Stimulated activated CD4-positive, alpha-beta T cell treated with anti-CD3 and anti-CD28 coated beads, TNF-alpha, amount 100 ng/mL, for 4 hours (primary cell): ENCODE measurements around the gene DUSP1.
"Not testable (repeated sequence)": the region's sequence is repeated elsewhere in the genome, so short reads cannot be mapped to it uniquely, and the experiment has no call there.

Experiments used
- DNase-seq, 3 experiments: peaks; one replicate each; pipeline ENCODE4 v3.0.0-alpha.2; 2020; ENCODE audit warnings: low read depth in 3 of 3

The DUSP1 gene

DNA sequence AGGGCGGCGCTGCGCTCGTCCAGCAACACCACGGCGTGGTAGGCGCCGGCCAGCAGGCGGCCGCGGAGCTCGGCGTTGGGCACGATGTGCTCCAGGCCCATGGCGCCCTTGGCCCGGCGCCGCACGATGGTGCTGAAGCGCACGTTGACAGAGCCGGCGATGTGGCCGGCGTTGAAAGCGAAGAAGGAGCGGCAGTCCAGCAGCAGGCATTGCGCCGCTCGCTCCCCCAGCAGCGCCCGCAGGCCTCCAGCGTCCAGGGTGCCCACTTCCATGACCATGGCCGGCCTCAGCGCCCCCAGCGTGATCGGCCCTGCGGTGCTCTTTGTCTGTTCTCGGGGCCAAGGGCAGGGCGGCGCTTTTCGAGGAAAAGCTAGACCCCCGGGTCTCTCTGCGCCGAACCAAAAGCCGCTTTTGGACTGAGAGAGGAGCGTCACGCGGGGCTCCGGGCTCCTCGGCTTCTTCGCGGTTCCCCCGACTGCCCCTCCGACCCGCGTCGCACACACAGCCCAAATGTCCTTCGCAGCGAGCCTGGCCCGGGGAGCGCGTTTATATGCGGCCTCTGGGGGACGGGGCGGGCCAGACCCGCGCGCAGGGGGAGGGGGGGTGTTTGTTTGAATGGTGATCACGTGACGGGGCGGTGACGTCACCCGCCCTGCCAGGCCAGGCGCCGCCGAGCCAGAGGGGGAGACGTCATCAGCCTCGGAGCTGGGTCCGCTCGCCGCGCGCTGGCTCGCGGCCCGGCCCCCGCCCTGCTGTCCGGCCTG is at the start of gene DUSP1:
Gene DUSP1 (minus strand): TSS at position 521 of the 764 bp plus-strand sequence. CDS start 243 bp downstream, at position 278.
- DNase-seq, result peak; percentile 92 to 96 (median 94)

DNA sequence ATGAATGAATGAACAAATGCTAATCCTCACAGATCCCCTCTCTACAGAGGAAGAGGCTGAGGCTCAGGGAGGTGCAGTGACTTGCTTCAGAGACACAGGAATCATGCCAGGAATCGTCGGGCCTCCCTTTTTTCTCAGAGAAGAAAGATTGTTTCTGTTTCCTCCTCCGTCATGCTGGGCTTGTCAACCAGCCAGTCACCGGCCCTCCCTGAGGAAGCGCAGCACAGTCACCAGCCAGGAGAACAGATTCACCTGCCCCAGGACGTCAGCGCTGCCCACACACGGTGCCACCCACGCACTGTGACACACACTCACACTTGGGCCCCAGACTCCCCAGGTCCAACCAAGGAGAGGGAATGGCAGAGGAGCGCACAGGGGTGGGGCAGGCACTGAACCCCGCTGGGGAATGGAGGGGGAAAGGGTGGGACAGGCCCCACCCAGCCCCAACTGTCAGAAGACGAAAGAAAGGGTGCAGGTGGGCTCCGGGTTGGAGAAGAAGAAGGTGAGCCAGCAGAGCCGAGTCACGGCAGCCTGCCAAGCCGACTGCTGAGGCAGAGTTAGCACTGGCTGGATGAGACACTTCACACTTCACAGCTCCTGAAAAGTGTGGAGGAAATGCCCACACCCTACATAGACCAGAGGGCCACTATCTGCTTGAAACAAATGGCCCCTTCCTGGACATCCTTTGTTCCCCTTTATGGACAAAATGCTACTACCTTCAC is 49.2 kb upstream of the DUSP1 start:
- DNase-seq, result peak in 2 of 3 experiments; percentile 36 to 62

DNA sequence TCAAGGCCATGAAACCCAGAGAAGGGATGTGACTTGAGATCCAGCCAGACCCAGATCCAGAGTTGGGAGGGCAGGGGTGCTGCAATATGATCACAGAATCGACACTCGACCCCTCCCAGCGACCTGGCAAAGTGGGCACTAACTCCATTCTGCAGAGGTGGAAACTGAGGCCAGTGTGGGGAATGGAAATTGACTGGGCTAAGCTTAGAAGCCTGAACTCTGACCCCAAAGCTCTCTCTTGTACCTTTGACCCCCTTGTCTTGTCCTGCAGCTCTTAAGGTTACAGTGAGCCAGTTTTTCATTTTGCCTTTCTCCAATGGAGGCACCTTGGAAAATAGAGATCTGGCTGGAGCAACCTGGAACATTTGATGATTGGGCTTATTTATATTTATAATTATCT is 48.6 kb upstream of the DUSP1 start:
- DNase-seq, result no peak

- no peak for DNase-seq
Observed at GRCh38 chr5:172818081-172818480, 47.1 kb upstream of the DUSP1 start.

DNA sequence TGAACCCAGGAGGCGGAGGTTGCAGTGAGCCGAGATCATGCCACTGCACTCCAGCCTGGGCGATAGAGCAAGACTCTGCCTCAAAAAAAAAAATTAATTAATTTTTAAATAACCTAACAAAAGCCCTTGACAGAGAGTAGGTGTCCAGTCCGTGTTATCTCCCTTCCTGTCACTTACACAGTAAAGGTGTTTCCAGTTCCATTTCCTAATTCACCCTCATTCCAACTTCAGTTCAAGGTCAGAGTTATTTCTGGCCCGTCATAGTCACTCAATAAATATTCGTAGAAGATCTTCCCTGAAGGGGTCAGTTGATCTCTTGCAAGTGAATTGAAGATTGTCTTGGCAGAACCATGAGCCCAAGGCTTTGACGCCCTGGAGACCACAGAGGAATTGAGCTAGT is 46.7 kb upstream of the DUSP1 start:
- DNase-seq, result no peak

GRCh38 chr5:172816925-172817562 is 46.0 kb upstream of the DUSP1 start:
- no peak for DNase-seq

DNA sequence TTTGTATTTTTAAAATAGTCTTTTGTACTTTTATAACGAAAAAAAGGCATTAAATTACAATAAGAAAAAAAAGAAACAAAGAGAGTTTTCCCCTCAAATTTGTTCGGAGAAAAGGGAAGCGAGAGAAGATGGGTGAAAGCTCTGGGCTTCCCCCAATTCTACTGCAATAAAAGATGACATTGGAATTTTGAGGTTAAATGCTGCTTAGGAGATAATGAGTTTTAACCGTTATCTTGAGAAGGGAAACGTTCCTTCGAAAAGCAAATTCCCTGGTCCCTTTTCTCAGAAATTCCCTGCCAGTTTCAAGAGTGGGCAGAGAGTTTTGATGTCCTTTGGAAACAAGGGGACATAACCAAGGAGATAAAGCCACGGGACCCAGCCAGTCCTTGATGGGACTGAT is 44.6 kb upstream of the DUSP1 start:
- no peak for DNase-seq

DNA sequence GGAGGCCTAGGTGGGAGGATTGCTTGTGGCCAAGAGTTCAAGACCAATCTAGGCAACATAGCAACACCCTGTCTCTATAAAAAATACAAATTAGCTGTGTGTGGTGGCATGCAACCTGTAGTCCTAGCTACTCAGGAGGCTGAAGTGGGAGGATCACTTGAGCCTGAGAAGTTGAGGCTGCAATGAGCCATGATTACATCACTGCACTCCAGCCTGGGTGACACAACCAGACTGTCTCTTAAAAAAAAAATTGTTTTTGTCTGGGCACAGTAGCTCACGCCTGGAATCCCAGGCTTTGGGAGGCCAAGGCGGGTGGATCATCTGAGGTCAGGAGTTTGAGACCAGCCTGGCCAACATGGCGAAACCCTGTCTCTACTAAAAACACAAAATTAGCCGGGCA is 40.0 kb upstream of the DUSP1 start:
- DNase-seq, result not testable (repeated sequence)

GRCh38 chr5:172809774-172810173 is 38.8 kb upstream of the DUSP1 start:
- DNase-seq, result no peak

GRCh38 chr5:172807766-172808311 is 36.8 kb upstream of the DUSP1 start:
- no peak for DNase-seq

DNA sequence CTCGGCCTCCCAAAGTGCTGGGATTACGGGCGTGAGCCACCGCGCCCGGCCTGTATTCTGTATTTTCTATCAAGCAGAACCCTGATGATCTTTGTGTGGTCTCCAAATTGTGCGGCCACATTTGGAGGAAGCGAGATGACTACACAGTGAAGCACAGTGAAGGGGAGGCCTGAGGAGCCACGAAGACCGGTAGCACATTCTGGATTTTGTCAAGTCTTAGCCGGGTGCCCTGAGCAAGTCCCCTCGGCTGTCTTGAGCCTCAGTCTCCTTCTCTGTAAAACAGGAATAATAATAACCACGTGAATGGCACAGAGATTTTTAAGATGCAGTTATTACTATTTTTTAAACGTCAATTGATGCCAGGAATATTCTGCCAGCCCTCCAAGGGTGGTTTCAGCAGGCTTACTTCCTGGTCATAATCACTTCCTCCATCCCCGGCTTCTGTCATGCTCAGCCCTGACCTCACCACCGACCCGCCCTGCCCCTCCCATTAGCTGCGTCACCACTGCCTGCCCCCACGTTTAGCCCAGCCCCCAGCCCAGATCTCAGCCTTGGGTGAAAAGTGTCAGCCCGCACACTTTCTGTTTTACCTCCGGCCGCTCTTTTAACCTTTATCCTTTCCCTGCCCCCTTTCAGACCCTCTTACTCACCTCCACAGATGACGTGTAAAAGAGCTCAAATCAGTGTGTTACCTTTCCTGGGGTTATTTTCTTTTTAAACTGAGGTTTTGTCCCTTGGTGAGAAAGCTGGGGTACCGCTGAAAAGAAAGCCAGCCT is 36.1 kb upstream of the DUSP1 start:
- peak; percentile 72 to 78 (median 73) for DNase-seq

DNA sequence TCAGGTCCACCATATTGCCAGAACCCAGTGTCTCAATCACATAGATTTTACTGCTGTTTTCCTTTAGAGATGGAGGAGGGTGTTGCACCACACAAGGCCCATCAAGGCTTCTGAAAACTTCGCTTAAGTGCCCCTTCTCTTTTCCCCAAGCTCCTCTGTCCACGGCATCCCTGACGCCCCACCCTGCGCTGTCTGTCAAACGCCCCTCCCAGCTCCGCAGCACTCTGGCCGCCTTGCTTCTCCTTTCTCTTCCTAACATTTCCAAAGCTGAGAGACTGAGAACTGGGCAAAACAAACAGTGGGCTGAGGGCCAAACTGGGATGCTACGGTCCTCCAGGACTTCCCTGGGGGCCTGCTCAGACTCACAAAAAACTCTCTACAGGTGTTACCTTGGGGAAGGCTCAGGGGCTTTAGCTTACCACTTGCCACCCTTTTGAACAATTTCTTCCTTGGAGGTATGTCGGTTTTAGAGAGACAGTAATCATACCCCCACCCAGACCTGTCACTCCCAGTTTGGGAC is 34.8 kb upstream of the DUSP1 start:
- no peak for DNase-seq

GRCh38 chr5:172805018-172805683 is 34.2 kb upstream of the DUSP1 start:
- no peak for DNase-seq

DNA sequence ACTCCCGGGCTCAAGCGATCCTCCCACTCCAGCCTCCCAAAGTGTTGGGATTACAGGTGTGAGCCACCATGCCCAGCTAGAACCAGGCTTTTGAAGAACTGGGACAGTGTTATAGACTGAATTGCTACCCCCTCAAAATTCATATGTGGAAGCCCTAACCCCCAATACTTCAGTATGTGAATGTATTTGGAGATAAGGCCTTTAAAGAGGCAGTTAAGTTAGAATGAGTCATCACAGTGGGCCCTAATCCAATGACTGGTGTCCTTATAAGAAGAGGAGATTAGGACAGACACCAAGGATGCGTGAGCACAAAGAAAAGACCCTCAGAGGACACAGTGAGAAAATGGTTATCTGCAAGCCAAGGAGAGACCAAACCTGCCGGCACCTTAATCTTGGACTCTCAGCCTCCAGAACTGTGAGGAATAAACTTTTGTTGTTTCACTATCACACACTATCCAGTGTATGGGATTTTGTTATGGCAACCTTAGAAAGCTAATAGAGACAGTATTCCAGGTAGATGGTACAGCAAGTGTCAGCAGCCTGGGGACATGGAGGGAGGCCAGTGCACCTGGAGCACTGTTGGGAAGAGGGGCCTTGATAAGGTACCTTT is 31.7 kb upstream of the DUSP1 start:
- no peak for DNase-seq

DNA sequence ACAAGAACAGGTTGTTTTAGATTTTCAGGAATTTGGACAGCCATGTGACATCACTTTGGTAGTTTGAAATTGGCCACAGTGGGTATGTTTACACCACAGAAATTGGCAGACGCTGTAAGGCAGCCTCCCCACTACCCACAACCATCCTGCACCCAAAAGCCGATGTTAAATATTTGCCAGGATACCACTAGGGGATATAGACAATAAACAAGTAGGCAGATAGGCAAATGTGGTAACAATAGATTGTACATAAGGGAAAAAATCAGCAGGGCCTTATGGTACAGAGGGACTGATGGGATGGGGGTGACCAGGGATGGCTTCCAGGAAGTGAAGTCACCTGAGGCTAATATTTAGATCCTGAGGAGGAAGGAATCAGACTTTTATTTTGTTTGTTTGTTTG is 31.1 kb upstream of the DUSP1 start:
- DNase-seq, result no peak

- no peak for DNase-seq
Observed at GRCh38 chr5:172801179-172801671, 30.2 kb upstream of the DUSP1 start.

DNA sequence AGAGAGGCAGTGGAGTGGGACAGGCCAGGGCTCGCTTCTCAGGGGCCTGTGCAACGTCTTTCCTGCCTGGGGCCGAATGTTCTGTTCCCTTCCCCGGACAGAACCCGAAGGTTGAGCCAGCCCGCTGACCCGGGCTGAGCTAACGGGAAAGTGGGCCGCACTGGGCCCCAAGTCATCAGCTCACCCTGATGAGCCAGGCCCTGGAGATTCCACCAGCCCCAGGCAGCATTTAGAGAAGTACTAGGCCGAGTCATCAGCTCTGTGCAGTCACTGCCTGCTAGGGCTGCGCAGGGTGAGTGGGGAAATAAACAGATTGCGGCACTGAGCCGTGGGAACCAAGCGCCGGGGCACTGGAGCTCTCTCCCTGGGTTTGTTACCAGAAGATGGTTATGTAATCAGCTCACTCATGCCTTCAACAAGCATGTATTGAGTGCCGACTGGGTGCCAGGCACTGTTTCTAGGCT is 29.1 kb upstream of the DUSP1 start:
- DNase-seq, result no peak

DNA sequence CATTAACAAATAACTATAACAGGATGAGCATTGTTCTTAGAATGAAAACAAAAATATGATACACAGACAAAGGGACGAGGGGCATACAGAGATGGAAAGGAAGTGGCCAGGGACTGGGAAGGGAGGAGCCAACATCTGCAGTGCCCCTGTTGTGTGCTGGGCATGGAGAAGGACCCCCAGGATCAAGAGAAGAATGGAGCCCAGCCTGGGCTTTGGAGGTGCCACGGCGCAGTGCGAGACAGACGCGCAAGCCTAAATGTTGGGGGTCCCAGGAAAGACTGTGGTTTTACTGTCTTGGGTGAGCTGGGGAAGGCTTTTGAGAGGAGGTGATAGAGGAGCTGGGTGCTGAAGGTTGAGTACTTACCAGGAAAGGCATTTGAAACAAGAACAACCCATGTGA is 28.4 kb upstream of the DUSP1 start:
- no peak for DNase-seq

DNA sequence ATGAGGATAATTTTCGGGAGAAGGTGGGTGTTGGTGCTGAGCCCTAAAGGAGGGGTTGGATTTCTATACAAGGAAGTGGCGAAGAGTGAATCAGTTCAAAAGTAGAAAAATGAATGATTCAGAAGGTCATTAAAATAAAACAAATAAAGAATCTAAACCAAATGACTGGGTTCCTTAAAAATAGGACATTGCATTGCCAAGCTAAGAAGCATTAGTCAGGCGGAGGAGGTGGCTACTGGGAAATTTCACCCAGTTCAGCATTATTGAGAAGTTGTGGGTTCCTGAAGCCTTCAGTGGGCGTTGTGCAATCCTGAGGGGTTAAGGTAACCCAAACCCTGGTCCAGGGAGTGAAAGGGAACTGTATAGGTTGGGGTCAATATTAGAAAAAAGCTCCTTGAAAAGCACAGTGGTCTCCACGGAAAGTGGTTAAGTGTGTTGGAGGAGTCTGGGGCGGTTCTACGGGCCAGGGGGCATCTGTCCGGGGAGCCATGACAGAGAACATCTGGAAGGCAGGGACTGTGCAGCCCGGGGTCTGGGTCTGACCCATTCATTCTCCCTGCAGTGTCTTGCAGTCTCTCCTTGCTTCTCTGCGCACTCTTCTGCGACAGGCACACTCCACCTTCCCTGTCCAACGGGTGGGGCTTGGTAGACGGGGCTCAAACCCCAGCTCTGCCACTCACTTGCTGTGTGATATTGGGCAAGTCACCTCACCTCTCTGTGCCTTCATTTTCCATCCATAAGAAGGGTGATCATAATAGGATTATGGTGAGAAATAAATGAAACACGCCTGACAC is 27.6 kb upstream of the DUSP1 start:
- no peak for DNase-seq
